ENCODE results near the gene GIMAP7. TPM values are rescaled to one million over a fixed set of nuclear protein-coding genes. Genes with fewer than 3 reads are reported as not detected.
"Not testable (repeated sequence)": the region's sequence is repeated elsewhere in the genome, so short reads cannot be mapped to it uniquely, and the experiment has no call there.

GIMAP7 gene
- 48.7 and 72.0 TPM in 2 replicates for total RNA-seq

DNA sequence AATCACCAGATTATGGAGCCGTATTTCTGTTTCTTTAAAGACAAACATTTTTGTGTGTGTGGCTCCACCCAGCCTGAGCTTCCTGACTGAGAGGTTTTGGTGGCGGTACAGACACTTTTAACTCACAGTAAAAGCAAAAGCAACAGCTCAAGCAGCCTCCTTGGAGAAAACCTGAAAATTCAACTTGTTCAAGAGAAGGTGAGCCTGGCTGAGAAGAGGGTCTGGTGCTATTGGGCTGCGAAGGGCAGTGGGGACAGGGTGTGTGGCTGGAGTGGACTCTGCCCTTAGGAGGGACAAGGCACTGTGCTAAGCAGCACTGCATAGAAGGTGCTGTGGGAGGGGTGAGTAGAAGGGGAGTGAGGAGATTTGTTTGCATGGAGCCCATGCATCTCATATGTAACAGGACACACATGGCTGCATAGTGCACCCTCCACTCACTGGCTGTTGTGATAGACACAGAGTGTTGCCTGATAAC lies at the start of gene GIMAP7:
GIMAP7 (plus strand) TSS at position 125 of the 475 bp plus-strand sequence. CDS start 5,103 bp downstream, outside the sequence.
- peak; percentile 26 for DNase-seq (ENCODE audit: low read depth, low spot score)

DNA sequence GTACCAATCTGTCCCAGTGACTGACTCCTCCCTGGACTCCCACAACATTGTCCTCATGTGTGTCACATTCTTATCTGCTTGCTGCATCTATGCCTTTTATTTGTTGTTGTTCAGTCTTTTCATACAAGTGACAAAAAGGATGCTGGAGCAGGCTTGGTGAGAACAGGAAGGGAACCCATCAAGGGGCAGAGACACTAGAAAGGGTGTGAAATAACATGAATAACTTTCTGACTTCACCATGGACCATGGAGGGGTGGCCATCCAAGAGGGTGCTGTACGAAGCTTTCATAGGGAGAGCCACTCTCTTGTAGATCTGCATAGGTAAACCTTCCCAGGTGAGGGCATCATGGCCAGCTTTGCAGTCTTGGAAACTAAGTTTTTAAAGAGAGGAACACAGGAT lies 49.7 kb upstream of the GIMAP7 start:
- no peak for DNase-seq (ENCODE audit: low read depth, low spot score)

DNA sequence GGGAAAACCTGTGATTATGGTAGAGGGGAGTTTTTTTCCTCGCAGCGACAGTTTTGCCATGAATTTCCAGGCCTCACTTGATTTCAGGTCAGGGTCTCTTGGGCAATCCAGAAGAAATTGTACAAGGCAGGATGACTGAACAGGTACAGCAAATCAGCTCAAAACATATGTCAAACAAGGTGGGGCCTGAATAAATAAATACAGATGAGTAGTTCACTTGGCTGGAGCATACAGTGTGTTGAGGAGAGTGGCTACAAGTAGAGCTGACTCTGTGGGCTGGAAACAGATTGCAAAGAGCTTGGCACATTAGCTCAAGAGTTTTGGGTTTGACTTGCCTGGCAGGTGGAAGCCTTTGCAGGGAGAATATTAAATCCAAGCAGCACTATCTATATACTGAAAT lies 49.3 kb upstream of the GIMAP7 start:
- no peak for DNase-seq (ENCODE audit: low read depth, low spot score)

DNA sequence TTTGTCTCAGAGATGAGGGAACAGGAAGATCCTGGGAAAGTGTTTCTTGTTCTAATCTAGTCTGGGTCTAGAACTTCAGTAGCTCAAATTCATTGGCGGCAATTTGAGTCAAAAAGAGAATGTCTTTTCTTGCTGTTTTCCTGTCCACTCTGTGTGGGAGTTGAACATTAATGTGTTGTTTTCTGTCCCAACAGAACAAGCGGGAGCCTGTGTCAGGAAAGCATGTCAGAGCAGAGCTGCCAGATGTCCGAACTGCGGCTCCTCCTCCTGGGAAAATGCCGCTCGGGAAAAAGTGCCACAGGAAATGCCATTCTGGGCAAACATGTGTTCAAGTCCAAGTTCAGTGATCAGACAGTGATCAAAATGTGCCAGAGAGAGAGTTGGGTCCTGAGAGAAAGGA lies 48.2 kb upstream of the GIMAP7 start:
- peak; percentile 76 for DNase-seq (ENCODE audit: low read depth, low spot score)

DNA sequence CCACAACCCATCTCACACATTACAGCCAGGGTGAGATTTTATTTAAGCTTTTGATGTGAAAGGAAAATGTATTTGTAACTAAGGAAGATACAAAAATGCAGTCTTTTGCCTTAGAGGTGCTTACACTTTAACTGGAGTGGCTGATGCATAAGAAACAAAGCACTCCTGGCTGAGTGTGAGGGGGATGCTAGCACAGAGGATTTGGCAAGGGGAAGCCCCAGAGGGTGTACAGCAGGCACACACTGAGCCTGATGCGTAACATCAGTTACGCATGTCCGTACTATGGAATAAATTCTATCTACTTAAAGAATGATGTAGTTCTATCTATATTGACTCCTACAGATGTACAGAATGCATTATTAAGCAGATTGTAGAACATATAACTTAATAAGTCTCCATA lies 46.4 kb upstream of the GIMAP7 start:
- no peak for DNase-seq (ENCODE audit: low read depth, low spot score)

DNA sequence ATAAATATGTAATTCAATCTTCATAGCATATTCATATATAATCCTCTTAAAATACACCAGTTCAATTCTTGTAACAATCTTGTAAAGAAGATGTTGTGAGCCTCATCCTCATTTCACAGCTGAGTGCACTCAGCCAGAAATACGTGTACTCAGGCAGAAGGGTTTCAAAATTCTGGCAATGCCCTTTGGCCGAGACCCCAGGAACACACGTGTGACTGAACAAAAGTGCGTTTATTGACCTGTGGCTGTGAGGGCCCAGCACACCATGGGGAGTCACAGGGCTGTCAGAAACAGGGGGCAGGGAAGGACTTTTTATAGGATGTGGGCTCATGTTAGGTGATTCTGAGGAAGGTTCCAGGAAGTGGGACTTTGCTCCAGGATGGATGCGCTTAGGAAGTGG lies 42.8 kb upstream of the GIMAP7 start:
- DNase-seq (ENCODE audit: low read depth, low spot score): no peak

DNA sequence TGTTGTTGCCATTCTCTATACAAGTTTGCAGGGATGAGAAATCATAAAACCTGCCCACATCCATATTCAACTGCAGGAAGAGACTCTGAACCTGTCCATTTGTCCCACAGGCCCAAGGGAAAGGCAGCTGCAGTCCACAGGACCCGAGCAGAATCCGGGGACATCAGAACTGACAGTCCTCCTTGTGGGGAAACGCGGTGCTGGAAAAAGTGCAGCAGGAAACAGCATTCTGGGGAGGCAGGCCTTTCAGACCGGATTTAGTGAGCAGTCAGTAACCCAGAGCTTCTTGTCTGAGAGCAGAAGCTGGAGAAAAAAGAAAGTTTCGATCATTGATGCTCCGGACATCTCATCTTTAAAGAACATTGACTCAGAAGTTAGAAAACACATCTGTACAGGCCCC lies 40.8 kb upstream of the GIMAP7 start:
- no peak for DNase-seq (ENCODE audit: low read depth, low spot score)

DNA sequence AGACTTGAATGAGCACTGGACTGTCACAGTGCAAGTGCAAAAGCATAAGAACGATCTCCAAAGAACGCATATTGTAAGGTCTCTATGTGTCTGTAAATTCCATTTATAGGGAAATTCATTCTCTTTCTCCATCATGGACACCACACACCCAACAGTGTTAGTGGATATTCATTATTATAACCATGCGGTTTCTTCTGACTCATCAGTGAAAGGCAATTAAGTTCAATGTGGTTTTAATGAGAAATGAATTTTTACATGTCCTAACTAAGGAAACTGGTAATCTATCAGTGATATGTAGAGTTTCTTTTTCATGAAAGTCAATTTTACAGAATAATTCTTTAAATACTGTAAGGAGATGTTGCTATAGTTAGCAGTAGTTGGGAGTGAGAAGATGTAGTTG lies 38.4 kb upstream of the GIMAP7 start:
- DNase-seq (ENCODE audit: low read depth, low spot score): no peak

DNA sequence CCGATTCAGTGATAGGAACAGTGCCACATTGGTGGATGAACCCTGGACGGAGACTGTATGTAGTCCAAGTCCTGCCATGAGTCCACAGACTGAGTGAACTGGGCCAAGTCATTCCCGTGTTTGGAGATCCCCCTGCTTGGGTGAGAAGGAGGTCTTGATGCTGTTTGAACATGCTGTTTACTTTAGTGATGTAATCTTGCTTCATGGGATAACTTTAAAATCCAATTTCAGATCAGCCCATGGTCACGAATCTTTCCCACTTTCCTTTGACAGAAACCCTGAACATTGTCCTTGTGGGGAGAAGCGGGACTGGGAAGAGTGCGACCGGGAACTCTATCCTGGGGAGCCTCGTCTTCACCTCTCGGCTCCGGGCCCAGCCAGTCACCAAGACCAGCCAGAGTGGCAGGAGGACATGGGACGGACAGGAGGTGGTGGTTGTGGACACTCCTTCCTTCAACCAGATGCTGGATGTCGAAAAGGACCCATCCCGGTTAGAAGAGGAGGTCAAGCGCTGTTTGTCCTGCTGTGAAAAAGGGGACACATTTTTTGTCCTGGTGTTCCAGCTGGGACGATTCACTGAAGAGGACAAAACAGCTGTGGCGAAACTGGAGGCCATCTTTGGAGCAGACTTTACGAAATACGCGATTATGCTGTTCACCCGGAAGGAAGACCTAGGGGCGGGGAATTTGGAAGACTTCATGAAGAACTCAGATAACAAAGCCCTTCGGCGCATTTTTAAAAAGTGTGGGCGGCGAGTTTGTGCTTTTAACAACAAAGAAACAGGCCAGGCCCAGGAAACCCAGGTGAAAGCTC lies 37.6 kb upstream of the GIMAP7 start:
- DNase-seq (ENCODE audit: low read depth, low spot score): no peak

DNA sequence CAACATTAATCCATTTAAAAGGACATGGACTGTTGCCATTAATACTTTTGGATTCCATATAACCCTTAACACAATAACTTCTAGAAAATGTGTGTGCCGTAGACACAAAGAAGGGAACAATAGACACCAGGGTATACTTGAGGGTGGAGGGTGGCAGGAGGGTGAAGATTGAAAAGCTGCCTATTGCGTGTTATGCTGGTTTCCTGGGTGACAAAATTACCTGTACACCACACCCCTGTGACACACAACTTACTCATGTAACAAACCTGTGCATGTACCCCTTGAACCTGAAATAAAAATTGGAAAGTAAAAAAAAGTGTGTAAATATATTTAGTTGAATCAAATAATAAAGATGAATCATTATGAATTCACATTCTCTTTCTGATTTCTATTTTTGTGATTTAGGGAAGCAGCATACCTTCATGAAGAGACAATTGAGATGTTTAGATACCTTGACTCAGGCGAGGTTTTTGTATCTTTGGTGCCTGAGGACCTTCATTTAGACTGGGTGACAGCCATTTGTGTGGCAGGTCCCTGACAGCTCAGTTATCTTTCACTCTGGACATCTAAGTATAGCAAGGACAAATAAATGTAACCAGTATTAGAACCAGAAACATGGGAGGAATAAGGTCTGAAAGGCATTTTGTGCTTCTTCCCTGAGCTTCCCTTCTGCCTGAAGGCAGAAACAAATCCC lies 35.5 kb upstream of the GIMAP7 start:
- no peak for DNase-seq (ENCODE audit: low read depth, low spot score)

DNA sequence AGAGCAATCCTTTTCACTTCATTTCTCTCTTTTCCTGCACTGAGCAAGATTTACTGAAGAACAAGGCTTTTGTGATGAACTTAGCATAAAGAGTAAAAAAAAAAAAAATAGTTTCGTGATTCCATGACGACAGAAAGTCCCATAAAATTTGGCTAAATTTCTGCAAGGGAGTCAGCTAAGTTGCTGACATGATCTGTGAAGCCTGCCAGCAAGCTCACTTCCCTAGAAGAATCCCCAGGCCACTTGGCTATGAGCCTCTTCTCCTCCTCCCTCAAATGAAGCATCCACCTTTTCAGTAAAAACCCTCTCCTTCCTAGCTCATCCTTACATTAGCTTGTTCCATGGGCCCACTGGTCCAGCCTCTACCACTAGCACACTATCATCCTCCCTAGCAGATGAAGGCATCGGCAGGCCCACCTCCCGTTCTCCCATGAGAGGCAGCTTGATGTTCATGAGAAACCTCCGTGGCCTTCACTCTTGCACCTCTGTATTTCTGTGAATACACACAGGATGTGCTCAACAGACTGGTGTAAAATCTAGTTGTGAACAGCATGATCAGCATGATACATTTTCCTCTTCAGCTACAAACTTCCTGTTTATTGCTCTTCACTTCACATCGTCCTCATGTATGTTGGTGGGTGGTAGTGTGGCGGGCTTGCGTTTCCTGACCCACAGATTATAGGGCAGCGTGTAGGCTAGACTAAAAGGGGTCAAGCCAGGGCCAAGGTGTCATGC lies 33.3 kb upstream of the GIMAP7 start:
- no peak for DNase-seq (ENCODE audit: low read depth, low spot score)

DNA sequence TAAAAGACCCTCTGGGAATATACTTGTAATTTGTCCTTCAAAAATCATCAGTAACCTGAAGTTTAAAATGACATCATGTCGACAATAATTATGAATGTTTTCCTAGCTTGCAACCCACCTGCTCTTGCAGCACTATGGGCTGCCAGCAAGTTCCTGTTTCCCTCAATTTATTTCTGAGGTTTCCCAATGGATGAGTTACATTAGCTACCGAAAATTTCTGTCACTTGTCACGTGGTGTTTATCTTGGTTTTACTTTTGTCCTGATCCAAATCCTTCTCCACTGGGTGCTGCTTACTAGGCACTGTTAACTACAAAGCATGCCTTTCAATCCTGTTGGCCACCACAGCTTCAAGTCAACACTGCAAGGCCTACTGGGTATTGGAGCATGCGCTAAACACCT lies 32.8 kb upstream of the GIMAP7 start:
- DNase-seq (ENCODE audit: low read depth, low spot score): no peak

DNA sequence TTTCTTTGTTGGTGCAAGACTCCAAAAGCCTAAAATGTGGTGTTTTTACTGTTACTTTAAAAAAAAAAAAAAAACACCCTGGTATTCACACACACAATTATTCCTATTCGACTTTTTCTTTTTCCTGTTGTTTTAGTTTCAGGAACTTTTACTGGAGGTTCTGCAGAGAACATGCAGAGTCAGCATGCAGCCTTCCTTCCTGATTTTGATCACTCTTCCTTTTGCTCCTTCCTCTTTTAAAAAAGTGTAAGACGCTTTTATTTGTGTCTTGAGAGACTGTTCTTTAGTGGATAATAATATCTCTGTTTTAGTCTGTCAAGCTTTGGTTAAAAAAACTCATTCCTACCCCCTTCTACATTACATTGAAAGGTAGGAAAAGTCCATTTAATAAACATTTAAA lies 31.2 kb upstream of the GIMAP7 start:
- peak; percentile 40 for DNase-seq (ENCODE audit: low read depth, low spot score)

DNA sequence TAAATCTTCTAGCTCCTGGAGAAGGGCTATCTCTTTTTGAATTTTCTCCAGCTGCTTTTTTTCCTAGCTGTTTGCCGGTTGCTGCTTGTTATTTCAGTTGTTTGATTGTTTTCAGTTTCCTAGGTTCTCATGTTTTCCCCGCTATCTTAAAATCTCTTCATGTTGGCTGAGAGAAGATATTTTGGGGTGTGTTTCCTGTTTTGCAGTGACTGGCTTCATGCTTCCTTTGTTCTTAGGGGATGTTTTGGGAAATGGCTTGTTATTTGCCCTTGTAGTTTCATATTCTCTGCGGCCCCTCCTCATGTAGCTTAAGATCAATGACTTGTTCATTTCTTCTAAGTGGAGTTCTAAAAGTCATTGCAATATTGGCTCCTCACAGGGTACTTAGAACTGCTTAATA lies 30.6 kb upstream of the GIMAP7 start:
- DNase-seq (ENCODE audit: low read depth, low spot score): peak; percentile 75

DNA sequence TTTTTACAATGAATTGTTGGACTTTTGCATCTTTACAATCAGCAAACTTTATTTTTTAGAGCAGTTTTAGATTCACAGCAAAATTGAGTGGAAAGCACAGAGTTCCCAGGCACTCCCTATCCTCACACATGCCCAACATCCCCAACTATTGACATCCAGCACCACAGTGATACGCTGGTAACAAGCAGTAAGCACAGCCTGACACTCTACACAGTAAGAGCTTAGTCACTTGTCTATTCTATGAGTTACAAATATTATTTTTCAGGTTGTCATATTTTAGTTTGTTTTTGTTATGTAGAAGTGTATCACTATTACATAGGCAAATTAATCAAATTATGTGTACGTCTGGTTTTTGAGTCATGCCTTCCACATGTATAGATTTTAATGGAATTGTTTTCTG lies 27.0 kb upstream of the GIMAP7 start:
- no peak for DNase-seq (ENCODE audit: low read depth, low spot score)

DNA sequence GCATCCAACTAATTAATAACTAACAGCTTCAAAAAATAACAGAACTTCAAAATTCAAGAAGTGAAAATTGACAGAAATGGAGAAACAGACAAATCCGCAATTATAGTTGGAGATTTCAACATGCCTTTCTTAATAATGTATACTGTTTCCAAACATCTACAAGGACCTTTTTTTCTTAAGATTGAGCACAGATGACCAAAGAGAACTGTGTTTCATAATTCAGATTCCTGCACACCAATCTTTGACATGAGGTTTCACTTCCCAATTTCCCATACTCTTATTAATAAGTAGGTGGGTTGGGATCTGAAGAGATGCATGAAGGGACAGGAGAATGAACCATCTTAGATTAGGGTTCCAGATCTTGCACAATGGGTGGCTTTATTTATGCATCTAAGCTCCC lies 24.9 kb upstream of the GIMAP7 start:
- DNase-seq (ENCODE audit: low read depth, low spot score): no peak

DNA sequence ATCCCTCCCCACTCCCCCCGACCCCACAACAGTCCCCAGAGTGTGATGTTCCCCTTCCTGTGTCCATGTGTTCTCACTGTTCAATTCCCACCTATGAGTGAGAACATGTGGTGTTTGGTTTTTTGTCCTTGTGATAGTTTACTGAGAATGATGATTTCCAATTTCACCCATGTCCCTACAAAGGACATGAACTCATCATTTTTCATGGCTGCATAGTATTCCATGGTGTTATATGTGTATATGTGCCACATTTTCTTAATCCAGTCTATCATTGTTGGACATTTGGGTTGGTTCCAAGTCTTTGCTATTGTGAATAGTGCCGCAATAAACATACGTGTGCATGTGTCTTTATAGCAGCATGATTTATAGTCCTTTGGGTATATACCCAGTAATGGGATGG lies 21.2 kb upstream of the GIMAP7 start:
- DNase-seq (ENCODE audit: low read depth, low spot score): not testable (repeated sequence)

DNA sequence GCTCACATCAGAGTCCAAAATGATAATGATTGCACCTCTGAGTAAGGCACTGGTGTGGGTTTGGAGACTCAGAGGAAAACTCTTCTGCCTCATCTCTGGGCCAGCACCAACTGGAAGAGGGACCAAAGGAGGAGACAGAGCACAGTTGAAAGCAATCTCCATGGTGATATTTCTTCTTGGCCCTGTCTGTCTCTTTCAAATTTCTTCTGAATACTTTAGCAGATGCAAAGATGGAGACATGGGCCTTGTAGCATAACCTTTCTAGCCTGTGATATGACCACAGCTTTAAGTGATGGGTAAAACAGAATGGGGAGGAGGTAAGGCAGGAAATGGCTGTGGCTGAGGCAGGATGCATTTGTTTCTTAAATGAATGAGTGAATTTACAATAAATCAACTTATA lies 12.2 kb upstream of the GIMAP7 start:
- no peak for DNase-seq (ENCODE audit: low read depth, low spot score)

DNA sequence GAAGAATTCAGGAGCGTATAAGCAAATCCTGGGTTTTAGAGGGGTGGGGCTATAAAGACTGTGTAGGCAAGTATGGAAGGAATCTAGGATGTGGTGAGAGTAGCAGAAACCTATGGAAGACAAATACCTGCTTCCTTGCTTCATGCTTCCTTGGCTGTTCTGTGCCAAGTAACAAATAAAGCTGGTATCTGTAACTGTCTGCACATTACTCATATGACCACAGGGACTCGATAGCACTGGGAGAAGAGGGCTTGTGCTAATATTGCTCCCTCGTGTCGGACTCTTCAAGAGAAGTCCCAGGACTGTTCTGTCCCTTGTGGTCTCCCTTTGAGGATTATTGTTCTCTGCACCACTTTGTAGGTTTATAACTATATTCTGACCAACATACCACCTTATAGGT lies 11.5 kb upstream of the GIMAP7 start:
- no peak for DNase-seq (ENCODE audit: low read depth, low spot score)

DNA sequence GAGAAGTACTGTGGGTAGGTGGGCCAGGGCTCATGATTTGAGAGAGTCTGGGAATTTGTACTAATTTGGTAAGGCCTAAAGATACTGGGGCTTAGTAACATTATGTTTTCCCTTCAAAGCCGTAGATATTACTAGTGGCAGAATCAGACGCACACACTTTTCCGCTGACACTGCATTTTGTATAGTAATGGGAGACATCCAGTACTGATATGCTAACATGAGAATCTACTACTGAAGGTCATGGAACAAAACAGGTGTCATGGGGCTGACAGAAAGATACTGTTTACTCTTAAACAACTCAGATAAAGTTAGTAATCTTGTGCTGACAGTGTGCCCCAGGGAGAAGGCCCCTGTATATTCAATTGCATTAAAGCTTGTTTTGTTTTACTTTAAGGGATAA lies 11.1 kb upstream of the GIMAP7 start:
- no peak for DNase-seq (ENCODE audit: low read depth, low spot score)

DNA sequence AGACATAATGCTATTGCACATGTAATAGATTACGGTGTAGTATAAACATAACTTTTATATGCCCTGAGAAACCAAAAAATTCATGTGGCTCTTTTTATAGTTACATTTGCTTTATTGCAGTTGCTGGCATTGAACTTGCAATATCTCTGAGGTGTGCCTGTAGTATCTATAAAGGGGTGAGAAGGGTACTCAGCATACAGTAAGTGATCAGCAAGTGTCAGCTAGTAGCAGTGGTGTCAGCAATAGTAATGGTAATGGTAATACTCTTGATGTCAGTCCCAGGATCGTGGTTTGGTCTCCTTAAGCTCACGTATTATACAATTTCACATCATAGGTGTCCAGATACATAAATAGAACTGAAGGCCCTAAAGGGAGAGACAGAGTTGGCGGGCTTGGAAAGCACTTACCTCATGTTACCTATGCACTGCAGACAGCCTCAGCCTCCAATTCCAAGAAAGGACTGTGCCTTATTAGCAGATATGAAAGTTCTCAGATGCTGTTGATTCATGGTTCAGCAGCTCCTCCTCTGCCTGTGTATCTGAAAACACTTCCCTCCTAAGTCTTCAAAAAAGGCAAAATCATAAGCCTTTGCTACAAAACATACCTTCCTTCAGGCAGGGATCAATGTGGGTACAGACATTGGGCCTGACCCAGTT lies 6.6 kb upstream of the GIMAP7 start:
- no peak for DNase-seq (ENCODE audit: low read depth, low spot score)

DNA sequence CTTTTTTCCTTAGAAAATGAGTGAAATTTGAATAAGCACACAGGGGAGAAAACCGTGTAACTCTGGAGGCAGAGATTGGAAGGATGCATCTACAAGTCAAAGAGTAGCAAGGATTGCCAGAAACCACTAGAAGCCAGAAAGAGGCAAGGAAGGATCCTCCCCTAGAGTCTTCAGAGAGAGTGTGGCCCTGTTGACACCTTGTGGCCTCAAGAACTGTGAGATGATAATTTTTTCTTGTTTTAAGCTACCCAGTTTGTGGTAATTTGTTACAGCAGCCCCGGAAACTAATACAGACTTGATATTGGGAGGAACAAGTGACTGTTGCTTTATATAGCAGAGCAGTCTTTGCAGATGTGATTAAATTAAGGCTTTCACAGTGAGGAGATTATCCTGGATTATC lies 3.6 kb upstream of the GIMAP7 start:
- no peak for DNase-seq (ENCODE audit: low read depth, low spot score)

Measured in pulmonary artery endothelial cell (primary cell).